Bronchus fibroblast of lung (primary cell): Measurements from ENCODE around the gene SPRR2B. TPM values are rescaled to one million over a fixed set of nuclear protein-coding genes. Genes with fewer than 3 reads are reported as not detected.

ENCODE experiments used
- total RNA-seq: library from RNA; depleted of rRNA; stranded (reverse); fragments of >200 nt; gene quantifications from 2 replicates; pipeline ENCODE4 v1.2.3, GENCODE V29; 2015

Gene SPRR2B
- total RNA-seq = not detected in 2 replicates

GRCh38 chr1:153071511-153071910 is at the start of gene SPRR2B:
TSS of gene SPRR2B (minus strand) at chr1:153071611. CDS start at chr1:153070839, 772 bp downstream.

GRCh38 chr1:153113416-153113815 is 42.0 kb upstream of the SPRR2B start, which contains the start of gene SPRR2F:
TSS of gene SPRR2F (minus strand) at chr1:153113516. CDS start at chr1:153112733, 783 bp downstream.

GRCh38 chr1:153094426-153094825 is 23.0 kb upstream of the SPRR2B start, which contains the start of gene SPRR2E:
TSS of gene SPRR2E (minus strand) at chr1:153094526. CDS start at chr1:153093751, 775 bp downstream.

GRCh38 chr1:153057375-153057774 is 14.0 kb downstream of the SPRR2B start, which contains the start of gene SPRR2A:
TSS of gene SPRR2A (minus strand) at chr1:153057512. CDS start at chr1:153056735, 777 bp downstream.

GRCh38 chr1:153040950-153041631 is 30.3 kb downstream of the SPRR2B start, which contains the start of gene SPRR2D:
TSS of gene SPRR2D (minus strand) at chr1:153041120. CDS start at chr1:153040346, 774 bp downstream.

GRCh38 chr1:153030895-153031294 is 40.5 kb downstream of the SPRR2B start, which contains the start of gene SPRR1B:
TSS of gene SPRR1B (plus strand) at chr1:153031203. CDS start at chr1:153032346, 1,143 bp downstream.

Other genes with a start within 250 kb of the SPRR2B start
- not detected in 2 replicates for gene LCE1A, start 244.1 kb downstream of the SPRR2B start, total RNA-seq
- not detected in 2 replicates for gene LCE6A, start 228.8 kb downstream of the SPRR2B start, total RNA-seq
- not detected in 2 replicates for gene LCE7A, start 211.6 kb downstream of the SPRR2B start, total RNA-seq
- gene SMCP, start 193.3 kb downstream of the SPRR2B start, total RNA-seq = not detected in 2 replicates
- not detected in 2 replicates for gene IVL, start 163.1 kb downstream of the SPRR2B start, total RNA-seq
- gene SPRR5, start 124.4 kb downstream of the SPRR2B start, total RNA-seq = not detected in 2 replicates
- gene SPRR4, start 101.0 kb downstream of the SPRR2B start, total RNA-seq = not detected in 2 replicates
- gene SPRR1A, start 87.5 kb downstream of the SPRR2B start, total RNA-seq = not detected in 2 replicates
- not detected in 2 replicates for gene SPRR3, start 69.9 kb downstream of the SPRR2B start, total RNA-seq
- gene SPRR1B, start 40.4 kb downstream of the SPRR2B start, total RNA-seq = not detected in 2 replicates
- not detected in 2 replicates for gene SPRR2D, start 30.5 kb downstream of the SPRR2B start, total RNA-seq
- gene SPRR2A, start 14.1 kb downstream of the SPRR2B start, total RNA-seq = not detected in 2 replicates
- not detected in 2 replicates for gene SPRR2E, start 22.9 kb upstream of the SPRR2B start, total RNA-seq
- not detected in 2 replicates for gene SPRR2F, start 41.9 kb upstream of the SPRR2B start, total RNA-seq
- not detected in 2 replicates for gene SPRR2G, start 79.3 kb upstream of the SPRR2B start, total RNA-seq
- gene LELP1, start 131.8 kb upstream of the SPRR2B start, total RNA-seq = not detected in 2 replicates
- gene PRR9, start 146.0 kb upstream of the SPRR2B start, total RNA-seq = not detected in 2 replicates
- gene LORICRIN, start 188.1 kb upstream of the SPRR2B start, total RNA-seq = not detected in 2 replicates
- gene PGLYRP3, start 241.3 kb upstream of the SPRR2B start, total RNA-seq = not detected in 2 replicates